Kidney tubule cell (primary cell): ENCODE measurements around the gene LRRC28.

Experiments used
- DNase-seq: peaks from one replicate; pipeline ENCODE4 v3.0.0-alpha.2; 2018; ENCODE audit warnings: low spot score

Gene LRRC28

GRCh38 chr15:99249270-99249841 is 1.9 kb upstream of the LRRC28 start, which contains the start of gene TTC23:
Gene TTC23, minus strand, starts transcription at chr15:99249581. Its CDS starts 20,869 bp downstream, at chr15:99228712.
- DNase-seq: peak; percentile 89

GRCh38 chr15:99250001-99250400 is 1.3 kb upstream of the LRRC28 start:
- DNase-seq: no peak

- DNase-seq: no peak
Observed at GRCh38 chr15:99250494-99250856, 806 bp upstream of the LRRC28 start.

GRCh38 chr15:99252326-99252725 is 1.0 kb downstream of the LRRC28 start:
- no peak for DNase-seq

GRCh38 chr15:99253381-99254090 is 2.3 kb downstream of the LRRC28 start:
- DNase-seq: peak; percentile 48

- DNase-seq: no peak
Observed at GRCh38 chr15:99257107-99257750, 5.9 kb downstream of the LRRC28 start.

- peak; percentile 49 for DNase-seq
Observed at GRCh38 chr15:99264125-99264524, 12.8 kb downstream of the LRRC28 start.

GRCh38 chr15:99265541-99266070 is 14.3 kb downstream of the LRRC28 start:
- DNase-seq: no peak

GRCh38 chr15:99267957-99268356 is 16.7 kb downstream of the LRRC28 start:
- no peak for DNase-seq

GRCh38 chr15:99268431-99268830 is 17.1 kb downstream of the LRRC28 start:
- no peak for DNase-seq

- no peak for DNase-seq
Observed at GRCh38 chr15:99273801-99274200, 22.5 kb downstream of the LRRC28 start.

GRCh38 chr15:99275061-99275460 is 23.8 kb downstream of the LRRC28 start:
- DNase-seq: no peak

- no peak for DNase-seq
Observed at GRCh38 chr15:99275525-99276128, 24.3 kb downstream of the LRRC28 start.

GRCh38 chr15:99279290-99279689 is 28.0 kb downstream of the LRRC28 start:
- DNase-seq: no peak

- DNase-seq: no peak
Observed at GRCh38 chr15:99279827-99280226, 28.5 kb downstream of the LRRC28 start.

GRCh38 chr15:99282121-99282520 is 30.8 kb downstream of the LRRC28 start:
- no peak for DNase-seq

- no peak for DNase-seq
Observed at GRCh38 chr15:99282586-99282985, 31.3 kb downstream of the LRRC28 start.

- no peak for DNase-seq
Observed at GRCh38 chr15:99283717-99284116, 32.4 kb downstream of the LRRC28 start.

- no peak for DNase-seq
Observed at GRCh38 chr15:99291643-99292042, 40.4 kb downstream of the LRRC28 start.

GRCh38 chr15:99295840-99296239 is 44.6 kb downstream of the LRRC28 start:
- DNase-seq: no peak

- no peak for DNase-seq
Observed at GRCh38 chr15:99296386-99296785, 45.1 kb downstream of the LRRC28 start.

GRCh38 chr15:99303907-99304306 is 52.6 kb downstream of the LRRC28 start:
- no peak for DNase-seq
